Natural killer cell (primary cell): ENCODE data around the gene TMEFF1. TPM values are rescaled to one million over a fixed set of nuclear protein-coding genes. Genes with fewer than 3 reads are reported as not detected.

Experiments
- ATAC-seq, 3 donors: fragments of 150-1000 bp in 2 of 3; fragments of 200-7000 bp in 1 of 3; cut with Tn5 transposase; 1 replicate in 1 of 3; 2 replicates in 2 of 3; pipeline ENCODE4 v1.10.0; 2021; ENCODE audit warnings: mild to moderate bottlenecking in 2 of 3, moderate library complexity in 2 of 3
- DNase-seq, 2 donors: peaks; one replicate each; pipeline versions ENCODE4 v3.0.0 to v3.0.0-alpha.2; 2013 to 2021; ENCODE audit warnings: mixed read lengths in 1 of 2
- H3K27ac ChIP-seq: one replicate; pipeline ENCODE4 v1.5.1; 2013; ENCODE audit warnings: mild to moderate bottlenecking, low read length
- H3K27me3 ChIP-seq: one replicate; pipeline ENCODE4 v1.6.1; 2013; ENCODE audit warnings: low read length; ENCODE audit not compliant: control insufficient read depth, insufficient read depth
- H3K36me3 ChIP-seq: one replicate; pipeline ENCODE4 v1.6.1; 2013; ENCODE audit warnings: low read length; ENCODE audit not compliant: control insufficient read depth, insufficient read depth
- H3K4me1 ChIP-seq: one replicate; pipeline ENCODE4 v1.6.1; 2013; ENCODE audit warnings: low read length; ENCODE audit not compliant: control insufficient read depth, insufficient read depth
- H3K4me3 ChIP-seq: one replicate; pipeline ENCODE4 v1.5.1; 2013; ENCODE audit warnings: low read length
- H3K9me3 ChIP-seq: one replicate; pipeline ENCODE4 v1.6.1; 2013; ENCODE audit warnings: low read length; ENCODE audit not compliant: control insufficient read depth, insufficient read depth
- H3K27ac Mint-ChIP-seq, 2 donors: one replicate each; pipeline ENCODE4 v1.8.0; 2022; ENCODE audit warnings: mild to moderate bottlenecking in 2 of 2, mixed read lengths in 2 of 2, moderate library complexity in 1 of 2
- H3K27me3 Mint-ChIP-seq, 2 donors: one replicate each; pipeline ENCODE4 v1.8.0; 2022; ENCODE audit warnings: low read depth in 2 of 2, mixed read lengths in 2 of 2
- H3K36me3 Mint-ChIP-seq: one replicate; pipeline ENCODE4 v1.8.0; 2022; ENCODE audit warnings: mixed read lengths
- H3K4me1 Mint-ChIP-seq, 2 donors: one replicate each; pipeline ENCODE4 v1.8.0; 2022; ENCODE audit warnings: mixed read lengths in 2 of 2
- H3K4me3 Mint-ChIP-seq: one replicate; pipeline ENCODE4 v1.8.0; 2022; ENCODE audit warnings: mild to moderate bottlenecking, moderate library complexity, mixed read lengths
- H3K9me3 Mint-ChIP-seq, 2 donors: one replicate each; pipeline ENCODE4 v1.8.0; 2022; ENCODE audit warnings: mixed read lengths in 2 of 2
- WGBS: methylation state at CpG from one replicate; pipeline ENCODE4 v1.1.7; 2013; ENCODE audit warnings: missing lambda C conversion rate; ENCODE audit not compliant: insufficient coverage; 5-methylcytosine and 5-hydroxymethylcytosine counted together
- intact Hi-C: fragments of 100-400 bp; cut with micrococcal nuclease; formaldehyde crosslinking; loops from one replicate; pipeline ENCODE4 v1.14.2; 2022
- total RNA-seq, 4 donors: library from RNA; stranded (reverse); fragments of 120-200 nt in 1 of 4; gene quantifications; one replicate each; pipeline versions ENCODE4 v1.2.3 to v1.2.4, GENCODE V29; 2013 to 2022
- TF ChIP-seq, protein P1 (sequence below): fragments of 200-600 bp; IDR thresholded peaks from one replicate; pipeline ENCODE4 v1.8.0; 2022; ENCODE audit warnings: antibody characterized with exemption

The TMEFF1 gene
- total RNA-seq, 3 donors from 2014 or later (not counting 1 experiment from before 2014, with no cell fraction given), result 0.18 TPM; not detected in 2

DNA sequence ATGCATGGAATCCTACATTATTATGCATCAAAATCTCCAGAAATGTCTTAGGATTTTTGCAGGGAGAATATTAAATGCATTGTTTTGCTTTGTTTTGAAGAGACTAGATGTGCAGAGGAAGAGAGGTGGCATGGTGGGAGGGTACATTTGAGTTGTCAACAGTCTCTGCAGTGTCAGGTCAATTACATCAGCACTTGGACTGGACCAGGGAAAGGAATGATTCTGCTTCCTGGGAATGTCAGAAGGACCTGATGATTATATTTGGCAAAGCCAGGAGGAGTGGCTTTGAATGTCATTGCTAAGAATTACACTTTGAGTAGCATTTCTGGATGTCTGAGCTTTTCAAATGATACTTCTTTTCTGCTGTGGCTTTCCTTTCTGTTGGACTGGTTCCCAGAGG is 17.5 kb upstream of the TMEFF1 start:
- H3K9me3 ChIP-seq, result no peaks in the 10 kb centered on the region
- Mint-ChIP-seq H3K9me3 (no peaks in the 10 kb centered on the region), H3K27me3 (peaks cover 0 to 4% of the 10 kb centered on the region in 2 donors), H3K36me3 (no peaks in the 10 kb centered on the region), H3K4me3 (no peak overlapping the region), H3K27ac (no peak overlapping the region), H3K4me1 (no peaks in the 10 kb centered on the region)
- intact Hi-C loops, result no loop called here
- DNase-seq (no peak), ATAC-seq (no peak)
- no peaks in the 10 kb centered on the region for H3K4me1 ChIP-seq
- peaks cover 2% of the 10 kb centered on the region for H3K36me3 ChIP-seq
- no peak overlapping the region for H3K27ac ChIP-seq
- H3K27me3 ChIP-seq, result no peaks in the 10 kb centered on the region
- TF ChIP-seq, protein P1, sequence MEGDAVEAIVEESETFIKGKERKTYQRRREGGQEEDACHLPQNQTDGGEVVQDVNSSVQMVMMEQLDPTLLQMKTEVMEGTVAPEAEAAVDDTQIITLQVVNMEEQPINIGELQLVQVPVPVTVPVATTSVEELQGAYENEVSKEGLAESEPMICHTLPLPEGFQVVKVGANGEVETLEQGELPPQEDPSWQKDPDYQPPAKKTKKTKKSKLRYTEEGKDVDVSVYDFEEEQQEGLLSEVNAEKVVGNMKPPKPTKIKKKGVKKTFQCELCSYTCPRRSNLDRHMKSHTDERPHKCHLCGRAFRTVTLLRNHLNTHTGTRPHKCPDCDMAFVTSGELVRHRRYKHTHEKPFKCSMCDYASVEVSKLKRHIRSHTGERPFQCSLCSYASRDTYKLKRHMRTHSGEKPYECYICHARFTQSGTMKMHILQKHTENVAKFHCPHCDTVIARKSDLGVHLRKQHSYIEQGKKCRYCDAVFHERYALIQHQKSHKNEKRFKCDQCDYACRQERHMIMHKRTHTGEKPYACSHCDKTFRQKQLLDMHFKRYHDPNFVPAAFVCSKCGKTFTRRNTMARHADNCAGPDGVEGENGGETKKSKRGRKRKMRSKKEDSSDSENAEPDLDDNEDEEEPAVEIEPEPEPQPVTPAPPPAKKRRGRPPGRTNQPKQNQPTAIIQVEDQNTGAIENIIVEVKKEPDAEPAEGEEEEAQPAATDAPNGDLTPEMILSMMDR, result no peak
- no peak overlapping the region for H3K4me3 ChIP-seq

DNA sequence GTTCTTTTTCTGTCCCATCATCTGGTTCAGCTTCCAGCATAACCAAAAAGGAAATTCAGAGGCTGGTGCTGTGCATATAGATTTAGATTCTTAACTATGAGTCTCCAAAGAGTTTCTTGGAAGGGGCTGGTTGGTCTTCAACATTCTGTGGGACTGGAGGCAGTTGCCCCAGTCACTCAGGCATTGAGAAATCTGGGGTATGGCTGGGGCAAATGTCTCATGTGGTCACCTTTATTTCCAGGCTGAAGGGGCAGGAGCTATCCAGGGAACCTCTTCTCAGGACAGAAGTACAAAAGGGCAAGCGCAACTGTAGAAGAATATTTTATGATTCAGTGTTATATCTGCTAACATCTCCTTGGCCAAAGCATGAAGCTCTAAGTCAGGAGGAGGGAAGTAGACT is 15.4 kb upstream of the TMEFF1 start:
- H3K9me3 ChIP-seq, result no peaks in the 10 kb centered on the region
- H3K4me1 Mint-ChIP-seq, result no peaks in the 10 kb centered on the region
- H3K27me3 Mint-ChIP-seq, result peaks cover 0 to 4% of the 10 kb centered on the region in 2 donors
- H3K9me3 Mint-ChIP-seq, result no peaks in the 10 kb centered on the region
- no CpG with 5 or more reads among the region's 1 CpG for WGBS
- no peak overlapping the region for H3K4me3 Mint-ChIP-seq
- no peaks in the 10 kb centered on the region for H3K36me3 Mint-ChIP-seq
- H3K27ac ChIP-seq, result no peak overlapping the region
- TF ChIP-seq, protein P1, result no peak
- H3K4me1 ChIP-seq, result no peaks in the 10 kb centered on the region
- no peak for DNase-seq
- H3K4me3 ChIP-seq, result no peak overlapping the region
- intact Hi-C loops, result no loop called here
- H3K36me3 ChIP-seq, result peaks cover 2% of the 10 kb centered on the region
- no peaks in the 10 kb centered on the region for H3K27me3 ChIP-seq
- no peak for ATAC-seq
- H3K27ac Mint-ChIP-seq, result no peak overlapping the region

DNA sequence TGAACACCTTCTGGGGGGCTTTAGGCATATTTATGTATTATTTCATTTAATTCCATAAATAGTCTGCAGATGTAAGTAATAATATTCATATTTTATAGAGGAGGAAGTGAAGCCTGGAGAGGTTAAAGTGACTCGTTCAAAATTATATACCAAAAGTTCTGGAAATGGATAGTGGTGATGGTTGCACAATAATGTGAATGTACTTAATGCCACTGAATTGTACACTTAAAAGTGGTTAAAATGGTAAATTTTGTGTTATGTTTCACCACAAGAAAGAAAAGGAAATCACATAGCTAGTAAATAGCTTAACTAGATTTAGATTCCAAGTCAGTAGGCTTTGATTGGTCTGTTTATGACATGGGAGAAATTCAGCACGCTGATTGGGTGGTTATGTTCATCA is 13.0 kb upstream of the TMEFF1 start:
- no peaks in the 10 kb centered on the region for H3K9me3 ChIP-seq
- Mint-ChIP-seq H3K4me1 (no peaks in the 10 kb centered on the region), H3K36me3 (no peaks in the 10 kb centered on the region), H3K27ac (no peak overlapping the region), H3K4me3 (no peak overlapping the region), H3K9me3 (no peaks in the 10 kb centered on the region), H3K27me3 (peaks cover 0 to 5% of the 10 kb centered on the region in 2 donors)
- DNase-seq (no peak), ATAC-seq (no peak)
- no peak overlapping the region for H3K4me3 ChIP-seq
- no peaks in the 10 kb centered on the region for H3K4me1 ChIP-seq
- TF ChIP-seq, protein P1, result no peak
- H3K27ac ChIP-seq, result no peak overlapping the region
- H3K27me3 ChIP-seq, result no peaks in the 10 kb centered on the region
- intact Hi-C loops, result no loop called here
- WGBS, result 84% methylated on average over 2 of the region's 2 CpGs
- H3K36me3 ChIP-seq, result no peaks in the 10 kb centered on the region

DNA sequence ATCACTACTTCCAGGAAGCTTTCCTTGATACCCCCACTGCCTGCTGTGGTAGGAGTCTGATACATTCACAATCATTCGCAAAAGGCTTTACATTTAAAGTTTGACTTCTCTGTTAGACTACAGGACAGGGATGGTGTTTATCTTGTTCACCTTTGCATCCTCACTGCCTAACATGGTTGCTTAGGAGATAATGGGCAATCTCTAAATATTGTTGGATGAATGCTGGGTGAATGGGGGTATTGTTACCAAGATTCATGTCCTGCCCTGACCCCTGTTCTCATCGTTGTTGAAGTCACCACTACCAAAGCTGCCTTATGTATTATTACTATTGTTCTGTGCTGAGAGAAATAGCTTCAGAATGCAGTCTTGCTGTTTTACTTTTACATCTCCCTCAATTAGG is 7.7 kb upstream of the TMEFF1 start:
- H3K27me3 Mint-ChIP-seq, result peaks cover 10 to 14% of the 10 kb centered on the region in 2 donors
- ATAC-seq (no peak), DNase-seq (no peak)
- TF ChIP-seq, protein P1, result no peak
- WGBS, result 90% methylated on average over 2 of the region's 2 CpGs
- H3K27me3 ChIP-seq, result no peaks in the 10 kb centered on the region
- H3K27ac ChIP-seq, result no peak overlapping the region
- no peaks in the 10 kb centered on the region for H3K4me1 Mint-ChIP-seq
- no peak overlapping the region for H3K4me3 Mint-ChIP-seq
- no peak overlapping the region for H3K4me3 ChIP-seq
- H3K36me3 Mint-ChIP-seq, result no peaks in the 10 kb centered on the region
- intact Hi-C loops, result no loop called here
- H3K4me1 ChIP-seq, result no peaks in the 10 kb centered on the region
- H3K9me3 Mint-ChIP-seq, result no peaks in the 10 kb centered on the region
- no peaks in the 10 kb centered on the region for H3K36me3 ChIP-seq
- no peaks in the 10 kb centered on the region for H3K9me3 ChIP-seq
- no peak overlapping the region for H3K27ac Mint-ChIP-seq
